Keratinocyte (primary cell): ENCODE measurements around the gene TNS2. TPM values are rescaled to one million over a fixed set of nuclear protein-coding genes. Genes with fewer than 3 reads are reported as not detected.

Experiments
- DNase-seq: peaks from one replicate; pipeline ENCODE4 v3.0.0-alpha.2; 2011; ENCODE audit warnings: low read depth, missing footprints, low spot score
- FAIRE-seq: peaks from 2 replicates; lab custom pipeline; 2011; peaks lifted over from hg19 to GRCh38; lab: Jason Lieb, UNC
- H2AFZ ChIP-seq: 2 replicates; pipeline ENCODE4 v1.6.0; 2012; ENCODE audit warnings: low read length, control low read depth, inconsistent platforms; ENCODE audit not compliant: control insufficient read depth
- H3K27ac ChIP-seq: 2 replicates; pipeline ENCODE4 v1.5.1; 2011; ENCODE audit warnings: low read length; ENCODE audit not compliant: control insufficient read depth, insufficient read depth
- H3K27me3 ChIP-seq: 3 replicates; pipeline ENCODE4 v1.6.0; 2011; ENCODE audit warnings: low read length; ENCODE audit not compliant: control insufficient read depth, insufficient read depth; ENCODE audit errors: extremely low read depth
- H3K36me3 ChIP-seq, 2 experiments: 2 replicates in 1 of 2; 3 replicates in 1 of 2; pipeline ENCODE4 v1.5.1; 2011; ENCODE audit warnings: low read length in 2 of 2, mild to moderate bottlenecking in 1 of 2; ENCODE audit not compliant: control insufficient read depth in 2 of 2, insufficient read depth in 2 of 2; ENCODE audit errors: extremely low read depth in 1 of 2
- H3K4me1 ChIP-seq: 3 replicates; pipeline ENCODE4 v1.5.1; 2011; ENCODE audit warnings: low read length; ENCODE audit not compliant: control insufficient read depth, insufficient read depth; ENCODE audit errors: extremely low read depth
- H3K4me2 ChIP-seq: 3 replicates; pipeline ENCODE4 v1.6.0; 2011; ENCODE audit warnings: low read depth, low read length; ENCODE audit not compliant: control insufficient read depth, insufficient read depth; ENCODE audit errors: extremely low read depth
- H3K4me3 ChIP-seq, 3 experiments: fragments of 200-600 bp in 1 of 3; sonication (generic) in 1 of 3; 2 replicates in 2 of 3; 3 replicates in 1 of 3; pipeline ENCODE4 v1.5.1; 2011 to 2016; ENCODE audit warnings: low read length in 3 of 3, mild to moderate bottlenecking in 3 of 3, control low read depth in 2 of 3, inconsistent platforms in 1 of 3, low read depth in 1 of 3, mixed read lengths in 1 of 3, mixed run types in 1 of 3, moderate library complexity in 1 of 3; ENCODE audit not compliant: control insufficient read depth in 2 of 3, insufficient read depth in 2 of 3; ENCODE audit errors: extremely low read depth in 1 of 3
- H3K79me2 ChIP-seq: 2 replicates; pipeline ENCODE4 v1.6.0; 2012; ENCODE audit warnings: low read length; ENCODE audit not compliant: control insufficient read depth, insufficient read depth
- H3K9ac ChIP-seq: 3 replicates; pipeline ENCODE4 v1.6.0; 2011; ENCODE audit warnings: low read length; ENCODE audit not compliant: control insufficient read depth, insufficient read depth; ENCODE audit errors: extremely low read depth
- H3K9me1 ChIP-seq: 3 replicates; pipeline ENCODE4 v1.6.0; 2011; ENCODE audit warnings: low read length; ENCODE audit not compliant: control insufficient read depth, insufficient read depth; ENCODE audit errors: extremely low read depth
- H3K9me3 ChIP-seq: 2 replicates; pipeline ENCODE4 v1.5.1; 2012; ENCODE audit warnings: low read depth, low read length; ENCODE audit not compliant: control insufficient read depth
- H4K20me1 ChIP-seq: 3 replicates; pipeline ENCODE4 v1.6.0; 2011; ENCODE audit warnings: low read length; ENCODE audit not compliant: control insufficient read depth, insufficient read depth; ENCODE audit errors: extremely low read depth
- EZH2 ChIP-seq: IDR thresholded peaks from one replicate; pipeline ENCODE4 v1.6.1; 2012; ENCODE audit warnings: inconsistent platforms, mild to moderate bottlenecking, low read length, moderate library complexity
- dilution Hi-C: fragments of 300-500 bp; cut with MboI; formaldehyde crosslinking; loops from one replicate; pipeline ENCODE4 v1.7.0; 2020; ENCODE audit warnings: low sequenced_read_pairs; ENCODE audit not compliant: extremely low pct_ligation_motif_present
- polyA plus RNA-seq, 5 experiments: library from polyadenylated mRNA; depleted of rRNA in 3 of 5; stranded (reverse) in 3 of 5; stranded (forward) in 1 of 5; unstranded in 1 of 5; fragments of >200 nt; gene quantifications; 1 replicate in 1 of 5; 2 replicates in 3 of 5; 3 replicates in 1 of 5; pipeline versions ENCODE4 v1.2.1 to v1.2.3, GENCODE V29; 2011 to 2012; ENCODE audit warnings: missing spikeins in 2 of 5, low read depth in 1 of 5, low replicate concordance in 1 of 5
- TF ChIP-seq, protein P1 (sequence below), 3 experiments: IDR thresholded peaks in 1 of 3; conservative IDR thresholded peaks in 1 of 3; optimal IDR thresholded peaks in 1 of 3; 2 replicates in 2 of 3; 3 replicates in 1 of 3; pipeline versions ENCODE3 to v1.5.1; 2011; ENCODE audit warnings: low read length in 3 of 3, mild to moderate bottlenecking in 3 of 3, moderate library complexity in 2 of 3, control low read depth in 1 of 3, inconsistent platforms in 1 of 3; ENCODE audit not compliant: insufficient read depth in 2 of 3; ENCODE audit errors: extremely low read depth in 1 of 3

TNS2 gene
- polyA plus RNA-seq, 1 donor (not counting 4 experiments of a cell fraction or from before 2014, with no cell fraction given) = 0.80 TPM

DNA sequence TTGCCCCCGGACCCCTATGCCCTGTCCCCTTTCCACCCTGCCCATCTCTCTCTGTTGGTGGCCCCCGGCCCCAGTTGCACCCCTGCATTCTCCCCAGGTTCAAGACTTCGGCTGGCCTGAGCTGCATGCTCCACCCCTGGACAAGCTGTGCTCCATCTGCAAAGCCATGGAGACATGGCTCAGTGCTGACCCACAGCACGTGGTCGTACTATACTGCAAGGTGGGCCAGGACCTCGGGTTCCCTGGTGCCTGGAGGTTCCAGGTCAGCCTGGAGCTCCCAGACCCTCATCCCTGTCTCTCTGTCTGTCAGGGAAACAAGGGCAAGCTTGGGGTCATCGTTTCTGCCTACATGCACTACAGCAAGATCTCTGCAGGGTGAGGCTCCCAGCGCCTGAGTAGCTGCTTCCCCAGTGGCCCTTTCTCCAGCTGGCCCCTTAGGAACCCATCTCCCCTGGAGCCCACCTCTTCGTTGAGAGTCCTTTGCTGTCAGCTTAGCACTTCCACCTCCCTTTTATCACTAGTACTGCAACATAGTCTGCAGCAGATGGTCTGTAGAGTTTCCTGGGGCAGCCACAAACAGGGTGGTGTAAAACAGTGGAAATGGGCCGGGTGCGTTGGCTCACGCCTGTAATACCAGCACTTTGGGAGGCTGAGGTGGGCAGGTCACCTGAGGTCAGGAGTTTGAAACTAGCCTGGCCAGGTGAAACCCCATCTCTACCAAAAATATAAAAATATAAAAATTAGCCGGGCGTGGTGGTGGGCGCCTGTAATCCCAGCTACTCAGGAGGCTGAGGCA lies 5.8 kb downstream of the TNS2 start:
- Histone ChIP-seq H4K20me1 (no peaks in the 10 kb centered on the region), H3K36me3 (peaks cover 0 to 3% of the 10 kb centered on the region in 2 experiments), H3K9me3 (no peaks in the 10 kb centered on the region), H2AFZ (no peak overlapping the region), H3K4me3 (no peak overlapping the region), H3K4me1 (peaks cover 21% of the 10 kb centered on the region), H3K4me2 (no peak overlapping the region), H3K9ac (no peak overlapping the region), H3K9me1 (peaks cover 3% of the 10 kb centered on the region), H3K79me2 (no peaks in the 10 kb centered on the region), H3K27me3 (no peaks in the 10 kb centered on the region), H3K27ac (no peak overlapping the region)
- dilution Hi-C loops = no loop called here
- DNase-seq (no peak), FAIRE-seq (no peak)
- TF ChIP-seq, protein P1, sequence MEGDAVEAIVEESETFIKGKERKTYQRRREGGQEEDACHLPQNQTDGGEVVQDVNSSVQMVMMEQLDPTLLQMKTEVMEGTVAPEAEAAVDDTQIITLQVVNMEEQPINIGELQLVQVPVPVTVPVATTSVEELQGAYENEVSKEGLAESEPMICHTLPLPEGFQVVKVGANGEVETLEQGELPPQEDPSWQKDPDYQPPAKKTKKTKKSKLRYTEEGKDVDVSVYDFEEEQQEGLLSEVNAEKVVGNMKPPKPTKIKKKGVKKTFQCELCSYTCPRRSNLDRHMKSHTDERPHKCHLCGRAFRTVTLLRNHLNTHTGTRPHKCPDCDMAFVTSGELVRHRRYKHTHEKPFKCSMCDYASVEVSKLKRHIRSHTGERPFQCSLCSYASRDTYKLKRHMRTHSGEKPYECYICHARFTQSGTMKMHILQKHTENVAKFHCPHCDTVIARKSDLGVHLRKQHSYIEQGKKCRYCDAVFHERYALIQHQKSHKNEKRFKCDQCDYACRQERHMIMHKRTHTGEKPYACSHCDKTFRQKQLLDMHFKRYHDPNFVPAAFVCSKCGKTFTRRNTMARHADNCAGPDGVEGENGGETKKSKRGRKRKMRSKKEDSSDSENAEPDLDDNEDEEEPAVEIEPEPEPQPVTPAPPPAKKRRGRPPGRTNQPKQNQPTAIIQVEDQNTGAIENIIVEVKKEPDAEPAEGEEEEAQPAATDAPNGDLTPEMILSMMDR (optimal IDR thresholded peaks at IDR 0.05 in 1 of 3, IDR thresholded peaks at IDR 0.05 in 1 of 3, conservative IDR thresholded peaks at IDR 0.05 in 1 of 3; ENCODE audit: extremely low read depth in 1 of 3, insufficient read depth in 2 of 3, low read length in 3 of 3) = no peak
- no peak for TF ChIP-seq EZH2

DNA sequence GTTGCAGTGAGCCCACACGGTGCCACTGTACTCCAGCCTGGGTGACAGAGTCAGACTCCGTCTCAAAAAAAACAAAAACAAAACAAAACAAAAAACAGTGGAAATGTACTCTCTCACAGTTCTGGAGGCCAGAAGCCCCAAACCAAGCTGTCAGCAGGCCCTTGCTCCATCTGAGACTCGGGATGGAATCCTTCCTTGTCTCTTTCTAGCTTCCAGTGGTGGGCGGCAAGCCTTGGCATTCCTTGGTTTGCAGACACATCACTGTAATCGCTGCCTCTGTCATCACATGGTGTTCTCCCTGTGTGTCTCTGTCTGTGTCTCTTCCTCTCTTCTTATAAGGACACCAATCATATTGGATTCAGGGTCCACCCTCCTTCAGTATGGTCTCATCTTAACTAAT lies 6.4 kb downstream of the TNS2 start:
- Histone ChIP-seq H3K4me2 (no peak overlapping the region), H2AFZ (no peak overlapping the region), H3K36me3 (peaks cover 0 to 3% of the 10 kb centered on the region in 2 experiments), H3K4me1 (peaks cover 21% of the 10 kb centered on the region), H3K79me2 (no peaks in the 10 kb centered on the region), H3K9me3 (no peaks in the 10 kb centered on the region), H4K20me1 (no peaks in the 10 kb centered on the region), H3K27me3 (no peaks in the 10 kb centered on the region), H3K9me1 (peaks cover 3% of the 10 kb centered on the region), H3K27ac (no peak overlapping the region), H3K4me3 (no peak overlapping the region), H3K9ac (no peak overlapping the region)
- DNase-seq (no peak), FAIRE-seq (no peak)
- TF ChIP-seq, protein P1 (optimal IDR thresholded peaks at IDR 0.05 in 1 of 3, IDR thresholded peaks at IDR 0.05 in 1 of 3, conservative IDR thresholded peaks at IDR 0.05 in 1 of 3; ENCODE audit: extremely low read depth in 1 of 3, insufficient read depth in 2 of 3, low read length in 3 of 3) = no peak
- no peak for TF ChIP-seq EZH2
- dilution Hi-C loops = no loop called here
